Measurements from ENCODE around the gene KIDINS220. TPM values are rescaled to one million over a fixed set of nuclear protein-coding genes. Genes with fewer than 3 reads are reported as not detected.

Gene KIDINS220
- total RNA-seq, 1 experiment from 2014 or later: 29.3 TPM

DNA sequence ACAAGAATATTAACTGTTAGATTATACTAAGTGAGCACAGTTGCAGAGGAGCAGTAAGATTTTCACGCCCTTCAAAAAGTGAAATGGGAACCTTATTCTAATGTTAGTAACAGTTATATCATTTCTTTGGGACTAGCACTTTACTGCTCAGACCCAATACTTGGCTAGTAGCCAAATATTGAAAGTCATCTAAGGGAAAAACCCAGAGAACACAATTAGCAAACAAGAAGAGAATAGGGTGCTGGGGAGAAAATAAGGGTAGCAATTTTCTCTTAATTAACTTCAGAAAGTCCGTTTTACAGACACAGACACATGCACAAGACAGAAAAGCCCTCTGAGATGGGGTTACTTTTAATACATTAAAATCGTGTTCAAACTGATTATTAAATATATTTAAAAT lies 83.8 kb downstream of the KIDINS220 start:
- H3K79me2 ChIP-seq (ENCODE audit: insufficient read depth, low read length): no peaks in the 10 kb centered on the region
- no peak overlapping the region for H2BK15ac ChIP-seq (ENCODE audit: low read depth, low read length)
- H3K14ac ChIP-seq (ENCODE audit: insufficient read depth, low read length): no peak overlapping the region
- TF ChIP-seq, protein P1, sequence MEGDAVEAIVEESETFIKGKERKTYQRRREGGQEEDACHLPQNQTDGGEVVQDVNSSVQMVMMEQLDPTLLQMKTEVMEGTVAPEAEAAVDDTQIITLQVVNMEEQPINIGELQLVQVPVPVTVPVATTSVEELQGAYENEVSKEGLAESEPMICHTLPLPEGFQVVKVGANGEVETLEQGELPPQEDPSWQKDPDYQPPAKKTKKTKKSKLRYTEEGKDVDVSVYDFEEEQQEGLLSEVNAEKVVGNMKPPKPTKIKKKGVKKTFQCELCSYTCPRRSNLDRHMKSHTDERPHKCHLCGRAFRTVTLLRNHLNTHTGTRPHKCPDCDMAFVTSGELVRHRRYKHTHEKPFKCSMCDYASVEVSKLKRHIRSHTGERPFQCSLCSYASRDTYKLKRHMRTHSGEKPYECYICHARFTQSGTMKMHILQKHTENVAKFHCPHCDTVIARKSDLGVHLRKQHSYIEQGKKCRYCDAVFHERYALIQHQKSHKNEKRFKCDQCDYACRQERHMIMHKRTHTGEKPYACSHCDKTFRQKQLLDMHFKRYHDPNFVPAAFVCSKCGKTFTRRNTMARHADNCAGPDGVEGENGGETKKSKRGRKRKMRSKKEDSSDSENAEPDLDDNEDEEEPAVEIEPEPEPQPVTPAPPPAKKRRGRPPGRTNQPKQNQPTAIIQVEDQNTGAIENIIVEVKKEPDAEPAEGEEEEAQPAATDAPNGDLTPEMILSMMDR (conservative IDR thresholded peaks at IDR 0.05): no peak
- H3K79me1 ChIP-seq (ENCODE audit: insufficient read depth, low read depth, low read length, poor library complexity, severe bottlenecking): no peaks in the 10 kb centered on the region
- Mint-ChIP-seq H3K4me3 (no peak overlapping the region), H3K9me3 (peaks cover 15 to 16% of the 10 kb centered on the region in 2 experiments; a peak in 4 of 5 replicates), H3K4me1 (no peaks in the 10 kb centered on the region), H3K27ac (no peak overlapping the region), H3K36me3 (ENCODE audit: insufficient read depth in 1 of 3, low read depth in 3 of 3) (peaks cover 17 to 22% (median 21%) of the 10 kb centered on the region in 3 experiments), H3K27me3 (ENCODE audit: low read depth) (no peaks in the 10 kb centered on the region)
- H3T11ph ChIP-seq (ENCODE audit: low read length): no peak overlapping the region
- no peak for DNase-seq
- no peaks in the 10 kb centered on the region for H4K20me1 ChIP-seq (ENCODE audit: control insufficient read depth, insufficient read depth, insufficient read length)
- H3K9ac ChIP-seq (ENCODE audit: extremely low read depth, insufficient read length, low read length): no peak overlapping the region
- no peak overlapping the region for H3K18ac ChIP-seq (ENCODE audit: insufficient read length, low read depth, low read length)
- H4K8ac ChIP-seq (replicated peaks; ENCODE audit: insufficient read length, low read depth, low read length): no peak overlapping the region
- H3K56ac ChIP-seq (ENCODE audit: insufficient read length, low read depth, low read length): no peak overlapping the region
- no peak overlapping the region for H4K5ac ChIP-seq (ENCODE audit: insufficient read length, low read depth, low read length)
- no peak overlapping the region for H2BK20ac ChIP-seq (ENCODE audit: low read depth, low read length, poor library complexity, severe bottlenecking)
- H3K4ac ChIP-seq (ENCODE audit: low read depth, low read length): no peak overlapping the region
- H3K23me2 ChIP-seq (ENCODE audit: insufficient read length, low read depth, low read length, poor library complexity, severe bottlenecking): no peaks in the 10 kb centered on the region
- WGBS (ENCODE audit: extremely low coverage, insufficient read length, low lambda C conversion rate): no CpG with 5 or more reads among the region's 3 CpGs
- no peaks in the 10 kb centered on the region for H3K4me1 ChIP-seq (ENCODE audit: insufficient read depth, low read length)
- H3K9me3 ChIP-seq (ENCODE audit: control insufficient read depth, low read depth, low read length): no peaks in the 10 kb centered on the region
- H2AK5ac ChIP-seq (ENCODE audit: insufficient read length, low read length): no peak overlapping the region
- no peak overlapping the region for H3K27ac ChIP-seq (ENCODE audit: insufficient read length, low read depth, low read length)
- no peak overlapping the region for H2BK12ac ChIP-seq (ENCODE audit: insufficient read length, low read depth, low read length)
- no peak overlapping the region for H2AFZ ChIP-seq (ENCODE audit: low read length)
- H2BK5ac ChIP-seq (ENCODE audit: insufficient read length, low read length): no peak overlapping the region
- no peak overlapping the region for H3K4me2 ChIP-seq (ENCODE audit: insufficient read depth, insufficient read length, low read length)
- no peaks in the 10 kb centered on the region for H3K27me3 ChIP-seq (ENCODE audit: insufficient read depth, low read length)
- H2BK120ac ChIP-seq (ENCODE audit: low read depth, low read length, poor library complexity, severe bottlenecking): no peak overlapping the region
- no peak overlapping the region for H3K23ac ChIP-seq (ENCODE audit: insufficient read length, low read depth, low read length)
- H4K91ac ChIP-seq (ENCODE audit: insufficient read length, low read depth, low read length): no peak overlapping the region
